ENCODE results near the gene LDLRAD2. TPM values are rescaled to one million over a fixed set of nuclear protein-coding genes. Genes with fewer than 3 reads are reported as not detected.
A peak's percentile ranks its signal among the peaks of the same experiment; 100 is the strongest.

The LDLRAD2 gene
- total RNA-seq, 6 experiments from 2014 or later: 0.14 TPM; not detected in 5

DNA sequence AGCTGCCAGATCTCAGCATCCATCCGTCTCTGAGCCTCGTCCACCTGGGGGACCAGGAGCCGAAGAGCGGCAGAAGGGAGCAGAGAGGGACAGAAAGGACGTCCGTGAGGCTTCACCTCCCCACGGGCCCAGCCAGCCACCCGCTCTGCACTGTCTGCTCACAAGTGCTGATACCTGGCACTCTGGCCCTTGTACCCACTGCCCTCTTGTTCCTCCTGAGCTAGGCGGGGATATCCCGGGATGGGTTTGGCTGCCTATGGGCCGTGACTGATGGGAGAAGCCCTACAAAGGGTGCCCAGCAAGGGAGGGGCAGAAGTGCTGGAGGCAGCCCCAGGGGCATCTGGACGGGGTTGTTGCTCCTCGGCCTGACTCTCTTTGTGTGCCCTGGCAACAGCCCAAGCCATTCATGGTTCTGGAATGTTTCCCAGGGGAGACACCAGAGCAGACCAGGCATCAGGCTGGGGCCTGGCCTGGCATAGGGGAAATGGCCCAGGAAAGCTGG, 57.6 kb downstream of the LDLRAD2 start:
- Mint-ChIP-seq H3K27me3 (ENCODE audit: insufficient read depth) (peaks cover 12% of the 10 kb centered on the region), H3K27ac (peak overlapping the region; percentile 69), H3K36me3 (ENCODE audit: low read depth) (peaks cover 19% of the 10 kb centered on the region), H3K9me3 (no peaks in the 10 kb centered on the region), H3K4me1 (ENCODE audit: low read depth) (peaks cover 20% of the 10 kb centered on the region), H3K4me3 (no peak overlapping the region)
- TF ChIP-seq, protein P1, sequence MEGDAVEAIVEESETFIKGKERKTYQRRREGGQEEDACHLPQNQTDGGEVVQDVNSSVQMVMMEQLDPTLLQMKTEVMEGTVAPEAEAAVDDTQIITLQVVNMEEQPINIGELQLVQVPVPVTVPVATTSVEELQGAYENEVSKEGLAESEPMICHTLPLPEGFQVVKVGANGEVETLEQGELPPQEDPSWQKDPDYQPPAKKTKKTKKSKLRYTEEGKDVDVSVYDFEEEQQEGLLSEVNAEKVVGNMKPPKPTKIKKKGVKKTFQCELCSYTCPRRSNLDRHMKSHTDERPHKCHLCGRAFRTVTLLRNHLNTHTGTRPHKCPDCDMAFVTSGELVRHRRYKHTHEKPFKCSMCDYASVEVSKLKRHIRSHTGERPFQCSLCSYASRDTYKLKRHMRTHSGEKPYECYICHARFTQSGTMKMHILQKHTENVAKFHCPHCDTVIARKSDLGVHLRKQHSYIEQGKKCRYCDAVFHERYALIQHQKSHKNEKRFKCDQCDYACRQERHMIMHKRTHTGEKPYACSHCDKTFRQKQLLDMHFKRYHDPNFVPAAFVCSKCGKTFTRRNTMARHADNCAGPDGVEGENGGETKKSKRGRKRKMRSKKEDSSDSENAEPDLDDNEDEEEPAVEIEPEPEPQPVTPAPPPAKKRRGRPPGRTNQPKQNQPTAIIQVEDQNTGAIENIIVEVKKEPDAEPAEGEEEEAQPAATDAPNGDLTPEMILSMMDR (IDR thresholded peaks at IDR 0.05): no peak
- DNase-seq: peak; percentile 95

DNA sequence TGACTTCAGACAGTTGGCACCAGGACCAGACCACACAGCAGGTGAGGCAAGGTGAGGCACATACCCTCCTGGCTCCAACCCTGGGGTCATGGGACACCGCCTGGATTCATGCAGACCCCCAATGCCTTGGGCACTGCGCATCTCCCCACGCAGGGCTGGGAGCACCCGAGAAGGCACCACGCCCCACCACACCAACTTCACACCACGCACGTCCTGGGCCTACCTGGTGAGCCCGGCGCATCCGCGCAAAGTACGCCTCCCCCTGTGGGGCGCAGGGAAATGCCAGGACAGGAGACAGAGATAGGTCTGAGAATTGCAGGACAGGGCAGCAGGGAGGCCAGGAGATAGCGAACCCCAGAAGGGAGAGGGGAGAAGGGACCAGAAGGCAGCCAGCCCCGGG, 58.5 kb downstream of the LDLRAD2 start:
- no peak for DNase-seq
- Mint-ChIP-seq H3K9me3 (no peaks in the 10 kb centered on the region), H3K27me3 (ENCODE audit: insufficient read depth) (peaks cover 12% of the 10 kb centered on the region), H3K27ac (peak overlapping the region; percentile 69; the same call in 1 of the 2 replicates), H3K36me3 (ENCODE audit: low read depth) (peaks cover 19% of the 10 kb centered on the region), H3K4me1 (ENCODE audit: low read depth) (peaks cover 20% of the 10 kb centered on the region), H3K4me3 (no peak overlapping the region; the same call in 1 of the 2 replicates)
- TF ChIP-seq, protein P1 (IDR thresholded peaks at IDR 0.05): no peak

DNA sequence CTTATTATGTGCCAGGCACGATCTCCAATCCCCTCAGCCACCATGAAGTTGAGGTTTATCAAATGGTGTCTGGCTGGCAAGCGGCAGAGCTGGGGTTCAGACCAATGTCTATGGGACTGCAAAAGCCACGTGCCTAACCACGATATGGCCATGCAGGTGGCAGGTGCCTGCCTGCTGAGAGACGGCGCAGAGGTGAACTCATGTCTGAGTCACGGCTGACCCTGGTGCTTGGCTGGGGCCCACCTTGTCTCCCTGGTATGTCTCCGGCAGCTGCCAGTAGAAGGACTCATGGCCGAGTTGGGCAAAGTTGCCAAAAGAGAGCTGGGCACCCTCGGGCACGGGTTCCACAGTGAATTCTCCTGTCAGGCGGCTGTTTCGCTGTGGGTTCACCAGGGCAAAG, 59.9 kb downstream of the LDLRAD2 start:
- peaks cover 10% of the 10 kb centered on the region for H3K27me3 Mint-ChIP-seq (ENCODE audit: insufficient read depth)
- no peak overlapping the region for H3K4me3 Mint-ChIP-seq
- peaks cover 20% of the 10 kb centered on the region for H3K4me1 Mint-ChIP-seq (ENCODE audit: low read depth)
- TF ChIP-seq, protein P1 (IDR thresholded peaks at IDR 0.05): no peak
- no peak for DNase-seq
- peaks cover 19% of the 10 kb centered on the region for H3K36me3 Mint-ChIP-seq (ENCODE audit: low read depth)
- peak overlapping the region; percentile 52; the same call in 1 of the 2 replicates for H3K27ac Mint-ChIP-seq
- no peaks in the 10 kb centered on the region for H3K9me3 Mint-ChIP-seq

DNA sequence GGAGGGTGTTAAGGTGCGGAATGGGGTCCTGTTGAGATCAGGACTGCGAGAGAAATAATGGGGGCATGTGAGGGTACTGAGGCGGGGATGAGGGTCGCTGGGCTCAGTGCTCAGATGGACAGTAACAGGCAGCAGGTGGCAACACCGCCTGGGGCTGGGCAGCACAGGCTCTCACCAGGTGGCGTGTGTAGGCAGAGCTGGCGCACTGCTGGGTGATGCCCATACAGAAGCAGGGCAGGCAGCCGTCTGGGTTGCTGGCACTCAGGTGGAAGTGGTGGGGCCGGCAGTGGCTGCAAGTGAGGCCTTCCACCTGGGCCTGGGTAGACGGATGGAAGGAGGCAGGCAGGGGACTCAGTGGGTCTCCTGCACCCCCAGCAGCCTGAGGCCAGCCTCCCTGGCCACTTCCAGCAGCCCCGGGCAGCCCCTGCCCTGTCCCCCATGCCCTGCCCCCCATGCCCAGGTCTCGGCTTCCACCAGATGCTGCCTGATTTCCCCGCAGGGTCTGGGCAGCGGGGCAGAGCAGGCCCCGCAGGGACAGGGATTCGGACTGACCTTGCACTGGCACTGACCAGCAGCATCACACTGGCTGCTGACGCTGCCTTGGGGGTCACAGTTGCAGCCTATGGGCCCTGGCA, 60.5 kb downstream of the LDLRAD2 start:
- DNase-seq: no peak
- peaks cover 13% of the 10 kb centered on the region for H3K27me3 Mint-ChIP-seq (ENCODE audit: insufficient read depth)
- peaks cover 19% of the 10 kb centered on the region for H3K36me3 Mint-ChIP-seq (ENCODE audit: low read depth)
- TF ChIP-seq, protein P1 (IDR thresholded peaks at IDR 0.05): no peak
- no peak overlapping the region for H3K4me3 Mint-ChIP-seq
- peak overlapping the region; percentile 11; the same call in 1 of the 2 replicates for H3K27ac Mint-ChIP-seq
- H3K4me1 Mint-ChIP-seq (ENCODE audit: low read depth): peaks cover 20% of the 10 kb centered on the region
- H3K9me3 Mint-ChIP-seq: no peaks in the 10 kb centered on the region

DNA sequence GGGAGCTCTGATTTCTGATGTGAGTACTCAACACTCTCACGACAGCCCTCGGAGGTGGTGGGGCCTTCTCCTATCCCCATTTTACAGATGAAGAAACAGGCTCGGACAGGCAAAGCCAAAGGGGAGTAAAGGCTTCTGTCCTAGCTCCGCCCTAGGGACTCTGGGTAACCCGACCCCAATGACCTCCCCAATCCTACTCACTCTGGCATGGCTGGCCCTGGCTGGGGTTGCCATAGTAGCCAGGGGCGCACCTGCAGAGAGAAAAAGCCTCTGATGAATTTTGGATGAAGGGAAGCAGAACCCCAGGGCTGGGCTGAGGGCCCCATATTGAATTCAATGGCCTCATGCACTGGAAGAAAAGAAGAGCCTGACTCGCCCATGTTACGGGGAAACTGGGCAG, 61.1 kb downstream of the LDLRAD2 start:
- H3K27ac Mint-ChIP-seq: no peak overlapping the region
- H3K4me3 Mint-ChIP-seq: no peak overlapping the region
- H3K9me3 Mint-ChIP-seq: no peaks in the 10 kb centered on the region
- peaks cover 20% of the 10 kb centered on the region for H3K4me1 Mint-ChIP-seq (ENCODE audit: low read depth)
- H3K27me3 Mint-ChIP-seq (ENCODE audit: insufficient read depth): peaks cover 14% of the 10 kb centered on the region
- TF ChIP-seq, protein P1 (IDR thresholded peaks at IDR 0.05): no peak
- no peak for DNase-seq
- H3K36me3 Mint-ChIP-seq (ENCODE audit: low read depth): peaks cover 18% of the 10 kb centered on the region

All from HFFc6 (cell line).